Panc1 (cell line): ENCODE data around the gene PRAC1. TPM values are rescaled to one million over a fixed set of nuclear protein-coding genes. Genes with fewer than 3 reads are reported as not detected.
"Not testable (repeated sequence)": the region's sequence is repeated elsewhere in the genome, so short reads cannot be mapped to it uniquely, and the experiment has no call there.

Experiments
- ATAC-seq: fragments of 200-7000 bp; cut with Tn5 transposase; 2 replicates; pipeline ENCODE4 v1.9.1; 2020; ENCODE audit warnings: mild to moderate bottlenecking, moderate library complexity
- BruUV-seq: library from RNA; stranded (reverse); fragments of 400-500 nt; replicated peaks from 2 replicates; lab custom pipeline; 2021; lab: Mats Ljungman, UMichigan
- CTCF ChIA-PET: fragments of 300-600 bp; sonication (Branson Sonifier 250); formaldehyde crosslinking; loops from one replicate; lab custom pipeline; 2022; ENCODE audit warnings: antibody characterized with exemption; lab: Charles Lee
- POLR2A ChIA-PET: fragments of 300-600 bp; sonication (Branson Sonifier 250); formaldehyde crosslinking; loops from one replicate; lab custom pipeline; 2022; ENCODE audit warnings: antibody characterized with exemption; lab: Charles Lee
- DNase-seq: peaks from one replicate; pipeline ENCODE4 v3.0.0-alpha.2; 2010; ENCODE audit warnings: low read depth, low spot score
- H3K27ac ChIP-seq: 2 replicates; pipeline ENCODE4 v1.5.1; 2011; ENCODE audit warnings: mild to moderate bottlenecking, low read length, inconsistent platforms
- H3K27me3 ChIP-seq: fragments of 200-500 bp; sonication (Bioruptor generic); 2 replicates; pipeline ENCODE4 v1.6.0; 2014; ENCODE audit warnings: low read length, inconsistent platforms; ENCODE audit not compliant: control insufficient read depth, insufficient read depth
- H3K36me3 ChIP-seq: fragments of 200-500 bp; sonication (Bioruptor generic); 2 replicates; pipeline ENCODE4 v1.5.1; 2014; ENCODE audit warnings: inconsistent platforms, mild to moderate bottlenecking, low read length, moderate library complexity; ENCODE audit not compliant: control insufficient read depth, insufficient read depth
- H3K4me1 ChIP-seq: 2 replicates; pipeline ENCODE4 v1.5.1; 2011; ENCODE audit warnings: inconsistent platforms, mild to moderate bottlenecking, low read length, moderate library complexity; ENCODE audit not compliant: control insufficient read depth, insufficient read depth
- H3K4me3 ChIP-seq, 2 experiments: 2 replicates each; pipeline ENCODE4 v1.5.1; 2011 to 2012; ENCODE audit warnings: low read depth in 2 of 2, low read length in 2 of 2, mild to moderate bottlenecking in 2 of 2, inconsistent platforms in 1 of 2, moderate library complexity in 1 of 2
- H3K9me3 ChIP-seq: fragments of 200-500 bp; sonication (Bioruptor generic); 2 replicates; pipeline ENCODE4 v1.5.1; 2014; ENCODE audit warnings: low read depth, mild to moderate bottlenecking, inconsistent platforms, low read length, moderate library complexity; ENCODE audit not compliant: control insufficient read depth, insufficient read depth
- CTCF ChIP-seq: fragments of 450-650 bp; IDR thresholded peaks from 2 replicates; pipeline ENCODE4 v1.5.1; 2017; ENCODE audit warnings: mild to moderate bottlenecking
- POLR2AphosphoS5 ChIP-seq: IDR thresholded peaks from 2 replicates; pipeline ENCODE4 v1.6.1; 2012; ENCODE audit warnings: mild to moderate bottlenecking, low read depth, low read length, moderate library complexity
- REST ChIP-seq, 2 experiments: IDR thresholded peaks; 2 replicates each; pipeline ENCODE4 v1.6.1; 2011 to 2012; ENCODE audit warnings: low read depth in 2 of 2, control low read depth in 1 of 2, low read length in 1 of 2, mild to moderate bottlenecking in 1 of 2, moderate library complexity in 1 of 2; ENCODE audit not compliant: insufficient read depth in 1 of 2
- SIN3A ChIP-seq: IDR thresholded peaks from 2 replicates; pipeline ENCODE4 v1.6.1; 2012; ENCODE audit warnings: low read depth, mild to moderate bottlenecking, low read length, moderate library complexity, borderline replicate concordance; ENCODE audit not compliant: insufficient read depth
- TCF7L2 ChIP-seq: IDR thresholded peaks from 2 replicates; pipeline ENCODE4 v1.6.1; 2011; ENCODE audit warnings: mild to moderate bottlenecking, low read depth, low read length, inconsistent platforms
- in situ Hi-C: cut with HindIII; loops from 2 replicates; pipeline ENCODE4 v1.10.0; 2016; ENCODE audit warnings: low sequenced_read_pairs, low pct_unique_long_range_greater_than_20kb
- intact Hi-C: fragments of 100-400 bp; cut with micrococcal nuclease; formaldehyde crosslinking; loops from one replicate; pipeline ENCODE4 v1.10.0; 2022; ENCODE audit not compliant: unreplicated experiment
- total RNA-seq: library from RNA; stranded (reverse); gene quantifications from one replicate; pipeline ENCODE4 v1.2.1, GENCODE V29; 2021; ENCODE audit not compliant: unreplicated experiment

Gene PRAC1
- total RNA-seq, 1 experiment from 2014 or later: not detected

GRCh38 chr17:48717367-48718226, 4.7 kb downstream of the PRAC1 start:
- intact Hi-C loops: no loop called here
- CTCF ChIA-PET: interaction anchor here (0.6 to 1.4 kb wide), 5 partner anchors 13 to 311 kb away, joined by 3 to 4 read pairs (median 3); no protein-coding TSS in a partner anchor

GRCh38 chr17:48716549-48716948, 5.8 kb downstream of the PRAC1 start:
- CTCF ChIA-PET: interaction anchor here (0.7 to 1.4 kb wide), 3 partner anchors 73 to 168 kb away, joined by 3 to 4 read pairs (median 3); no protein-coding TSS in a partner anchor
- H3K9me3 ChIP-seq, H3K27me3 ChIP-seq, intact Hi-C loops, H3K27ac ChIP-seq, DNase-seq, H3K36me3 ChIP-seq, in situ Hi-C loops, BruUV-seq, H3K4me1 ChIP-seq, ATAC-seq, H3K4me3 ChIP-seq: not testable (repeated sequence)
- POLR2A ChIA-PET: interaction anchor here (0.6 kb wide), 1 partner anchor 280 kb away, joined by 3 read pairs; no protein-coding TSS in a partner anchor

More at GRCh38 chr17:48717367-48718226, 4.7 kb downstream of the PRAC1 start:
- DNase-seq (no peak), ATAC-seq (no peak)
- no peaks in the 10 kb centered on the region for H3K9me3 ChIP-seq
- no peak overlapping the region for H3K27ac ChIP-seq
- BruUV-seq: no TSS peak
- no peak overlapping the region for H3K4me3 ChIP-seq
- no peaks in the 10 kb centered on the region for H3K27me3 ChIP-seq
- no peaks in the 10 kb centered on the region; the same call in 1 of the 2 replicates for H3K4me1 ChIP-seq
- no peaks in the 10 kb centered on the region for H3K36me3 ChIP-seq
- in situ Hi-C loops: no loop called here
- POLR2A ChIA-PET: interaction anchor here (0.6 kb wide), 1 partner anchor 38 kb away, joined by 3 read pairs; no protein-coding TSS in a partner anchor
- TF ChIP-seq SIN3A (no peak), CTCF (no peak), POLR2AphosphoS5 (no peak), TCF7L2 (no peak), REST (IDR thresholded peaks at IDR 0.05; ENCODE audit: insufficient read depth in 1 of 2, low read depth in 2 of 2, low read length in 1 of 2) (no peak)
